Ammon's horn (tissue), 1 donor: ENCODE data around the gene TMEM184B.

ENCODE experiments used
- DNase-seq: peaks from one replicate; pipeline ENCODE4 v3.0.0-alpha.2; 2016; ENCODE audit warnings: low spot score

TMEM184B gene

GRCh38 chr22:38276166-38276565, 3.4 kb upstream of the TMEM184B start:
- DNase-seq = no peak

GRCh38 chr22:38273135-38273826, 471 bp upstream of the TMEM184B start:
- peak; percentile 81 for DNase-seq

GRCh38 chr22:38271927-38272372, 860 bp downstream of the TMEM184B start:
- DNase-seq = no peak

- DNase-seq = no peak
Measured at GRCh38 chr22:38271101-38271500, 1.7 kb downstream of the TMEM184B start.

GRCh38 chr22:38270091-38270992, 2.5 kb downstream of the TMEM184B start:
- DNase-seq = peak; percentile 74

GRCh38 chr22:38269466-38269865, 3.3 kb downstream of the TMEM184B start:
- no peak for DNase-seq

- no peak for DNase-seq
Measured at GRCh38 chr22:38267086-38267485, 5.7 kb downstream of the TMEM184B start.

DNA sequence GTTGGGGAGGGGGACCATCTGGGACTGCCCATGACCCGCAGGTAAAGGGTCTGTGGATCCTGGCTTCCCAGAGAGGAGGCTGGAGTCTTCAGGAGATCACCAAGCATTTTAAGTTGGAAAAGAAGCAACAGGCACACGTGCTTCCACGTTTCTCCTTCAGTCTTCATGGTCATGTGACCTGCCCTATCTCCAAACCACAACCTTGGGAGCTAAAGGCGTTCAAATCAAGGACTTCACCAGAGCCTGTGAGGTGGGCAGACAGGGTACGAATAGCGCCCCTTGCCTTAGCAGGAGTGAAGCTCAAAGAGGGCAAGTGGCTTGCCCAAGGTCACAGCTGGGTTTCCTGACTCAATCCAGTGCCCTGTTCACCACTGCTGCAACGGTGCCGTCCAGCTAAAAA, 6.7 kb downstream of the TMEM184B start:
- DNase-seq = no peak

- DNase-seq = no peak
Measured at GRCh38 chr22:38264322-38264843, 8.4 kb downstream of the TMEM184B start.

DNA sequence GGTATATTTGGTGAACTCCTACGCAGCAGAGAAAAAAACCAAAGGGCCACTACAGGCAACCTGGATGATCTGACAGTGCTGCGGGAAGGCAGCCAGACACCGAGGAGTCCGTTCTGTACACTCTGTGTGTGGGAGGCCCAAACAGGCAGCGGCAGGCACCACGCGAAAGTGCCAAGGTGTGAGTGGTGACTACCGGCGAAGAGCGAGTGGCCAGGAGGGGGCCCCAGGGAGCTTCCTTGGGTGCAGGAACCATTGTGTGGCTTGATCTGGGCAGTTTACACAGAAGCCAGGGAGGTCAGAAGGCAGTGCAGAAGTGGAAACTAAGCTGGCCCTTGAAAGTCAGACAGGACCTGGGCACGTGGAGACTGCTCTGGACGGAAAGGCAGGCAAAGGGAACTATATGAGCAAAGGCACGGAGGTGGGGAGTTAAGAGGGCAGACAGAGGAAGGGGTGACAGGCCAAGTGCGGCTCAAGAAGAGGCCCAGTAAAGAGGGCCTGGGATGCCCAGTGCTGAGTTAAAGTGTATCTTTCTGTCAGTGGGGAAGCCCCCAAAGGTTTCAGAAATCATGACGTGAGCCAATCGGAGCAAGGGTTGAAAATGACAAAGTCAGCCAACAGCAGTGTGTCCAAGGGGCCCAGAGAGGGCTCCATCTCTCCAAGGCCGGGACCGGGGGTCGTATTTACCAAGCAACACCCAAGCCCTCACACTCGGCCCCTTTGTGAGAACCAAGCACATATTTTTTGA, 10.6 kb downstream of the TMEM184B start:
- DNase-seq = peak; percentile 77

DNA sequence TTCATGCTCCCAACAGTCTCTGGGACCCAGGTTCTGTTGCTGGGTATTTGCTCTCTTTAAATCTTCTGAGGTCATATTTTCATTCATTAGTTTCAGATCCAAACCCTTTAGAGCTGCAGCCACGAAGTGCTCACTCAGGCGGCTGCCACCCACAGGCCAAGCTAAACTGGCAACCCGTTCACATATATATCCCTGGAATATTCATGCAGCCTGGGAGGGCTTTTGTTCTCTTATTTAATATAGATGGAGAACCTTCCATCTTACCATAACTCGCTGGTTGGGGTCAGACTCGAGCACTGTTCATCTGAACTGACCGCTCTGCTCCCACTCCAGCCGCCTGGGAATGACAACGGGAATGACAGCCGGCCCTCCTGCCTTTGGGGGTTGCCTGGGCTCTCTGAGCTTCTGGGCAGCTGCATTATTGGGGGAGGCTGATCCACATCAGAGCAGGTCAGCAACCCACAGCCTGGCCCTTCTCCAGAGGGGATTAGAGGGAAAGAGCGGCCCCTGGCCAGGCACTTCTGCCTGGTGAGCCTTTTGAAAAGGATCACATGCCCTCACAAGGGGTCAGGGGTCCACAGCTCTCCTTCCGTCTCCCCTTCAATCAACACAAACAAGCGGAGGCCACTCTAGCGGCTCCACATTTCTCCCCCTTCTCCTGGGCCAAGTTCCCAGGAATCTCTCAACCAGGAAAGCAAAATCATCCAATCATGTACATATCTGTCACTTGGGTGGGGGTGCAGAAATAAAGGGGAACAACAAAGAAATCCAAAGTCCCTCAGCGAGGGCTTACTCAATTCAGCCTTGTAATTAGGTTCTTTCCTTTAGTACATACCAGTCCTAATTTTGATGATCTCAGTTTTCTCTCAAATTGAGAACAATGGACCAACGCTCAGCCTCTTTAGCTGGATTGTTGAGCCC, 11.8 kb downstream of the TMEM184B start:
- peak; percentile 41 for DNase-seq

GRCh38 chr22:38259370-38259769, 13.4 kb downstream of the TMEM184B start:
- DNase-seq = no peak

GRCh38 chr22:38258895-38259294, 13.9 kb downstream of the TMEM184B start:
- no peak for DNase-seq

GRCh38 chr22:38257650-38258250, 15.1 kb downstream of the TMEM184B start:
- DNase-seq = no peak

DNA sequence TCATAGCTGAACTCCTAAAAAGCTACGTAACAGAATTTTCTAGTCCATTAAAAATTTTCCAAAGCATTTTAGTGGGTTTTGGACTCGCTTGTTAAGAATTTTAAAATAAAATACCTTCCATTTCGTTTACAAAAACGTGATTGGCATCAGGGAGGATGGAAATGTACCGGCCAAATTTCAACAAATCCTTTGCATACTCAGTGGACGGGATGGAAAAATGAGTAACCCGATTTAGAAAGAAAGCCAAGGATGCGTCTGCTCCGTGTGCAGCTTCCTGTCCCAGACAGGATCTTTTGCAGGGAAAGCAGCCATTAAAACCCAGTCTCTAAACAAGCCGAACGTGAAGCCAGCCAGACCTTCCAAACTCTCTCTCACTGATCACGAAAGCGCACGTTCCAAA, 15.6 kb downstream of the TMEM184B start:
- no peak for DNase-seq

DNA sequence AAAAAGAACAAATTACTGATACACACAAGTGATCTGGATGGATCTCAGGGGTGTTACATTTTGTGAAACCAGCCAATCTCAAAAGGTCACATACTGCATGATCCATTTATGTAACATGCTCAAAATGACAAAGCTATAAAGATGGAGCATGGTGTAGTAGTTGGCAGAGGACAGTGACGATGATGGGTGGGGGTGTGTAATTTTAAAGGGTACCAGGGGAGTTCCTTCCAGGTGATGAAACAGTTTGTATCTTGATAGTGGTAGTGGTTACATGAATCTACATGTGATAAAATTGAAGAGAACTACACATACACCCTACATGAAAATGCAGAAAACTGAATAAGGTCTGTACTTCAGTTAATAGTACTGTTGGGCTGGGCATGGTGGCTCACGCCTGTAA, 17.1 kb downstream of the TMEM184B start:
- DNase-seq = no peak

DNA sequence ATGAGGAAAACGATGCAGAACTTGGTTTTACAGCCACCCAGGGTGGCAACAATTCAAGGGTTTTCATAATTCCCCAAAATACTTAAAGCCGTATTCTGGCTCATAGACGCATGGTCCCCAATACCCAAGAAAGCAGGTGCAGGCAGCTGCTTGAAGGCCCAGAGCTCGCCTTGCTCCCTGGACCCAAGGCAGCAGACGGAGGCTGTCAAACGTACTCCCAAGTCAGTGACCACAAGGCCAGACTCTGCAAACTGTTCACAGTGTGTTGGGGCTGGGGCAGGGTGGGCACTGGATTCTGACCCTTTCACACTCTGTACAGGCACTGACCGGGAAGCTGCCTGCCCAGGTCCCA, 21.5 kb downstream of the TMEM184B start:
- no peak for DNase-seq

DNA sequence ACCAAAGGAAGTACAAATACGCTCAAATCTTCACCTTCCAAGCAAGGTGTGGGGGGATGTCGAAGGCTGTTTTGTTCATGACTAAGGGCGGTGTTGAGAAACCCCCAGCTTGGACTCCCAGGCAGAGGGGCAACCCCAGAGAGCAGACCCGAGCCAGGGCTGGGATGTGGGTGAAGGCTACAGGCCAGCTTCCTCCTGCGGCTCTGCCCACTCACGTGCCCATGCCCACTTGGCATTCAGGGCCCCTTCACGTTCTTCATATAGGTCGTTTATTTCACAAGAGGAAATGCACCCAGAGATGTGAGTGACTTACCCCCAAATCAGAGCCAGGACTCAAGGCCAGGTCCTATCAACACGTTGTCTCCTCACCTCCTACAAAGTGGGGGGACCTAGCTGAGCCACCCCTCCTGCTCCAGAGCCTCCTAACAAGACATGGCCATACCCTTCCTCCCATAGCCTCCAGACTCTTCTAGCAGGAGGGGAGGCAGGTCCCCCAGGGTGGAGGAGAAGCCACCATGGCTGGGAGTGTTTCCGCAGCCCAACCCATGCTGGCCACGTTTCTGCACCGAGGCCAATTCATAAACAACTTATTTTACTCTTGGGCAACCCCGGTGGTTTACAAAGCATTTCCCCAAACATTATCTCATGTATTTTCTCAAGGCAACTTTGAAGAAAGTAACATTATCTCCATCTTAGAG, 22.0 kb downstream of the TMEM184B start:
- DNase-seq = no peak

DNA sequence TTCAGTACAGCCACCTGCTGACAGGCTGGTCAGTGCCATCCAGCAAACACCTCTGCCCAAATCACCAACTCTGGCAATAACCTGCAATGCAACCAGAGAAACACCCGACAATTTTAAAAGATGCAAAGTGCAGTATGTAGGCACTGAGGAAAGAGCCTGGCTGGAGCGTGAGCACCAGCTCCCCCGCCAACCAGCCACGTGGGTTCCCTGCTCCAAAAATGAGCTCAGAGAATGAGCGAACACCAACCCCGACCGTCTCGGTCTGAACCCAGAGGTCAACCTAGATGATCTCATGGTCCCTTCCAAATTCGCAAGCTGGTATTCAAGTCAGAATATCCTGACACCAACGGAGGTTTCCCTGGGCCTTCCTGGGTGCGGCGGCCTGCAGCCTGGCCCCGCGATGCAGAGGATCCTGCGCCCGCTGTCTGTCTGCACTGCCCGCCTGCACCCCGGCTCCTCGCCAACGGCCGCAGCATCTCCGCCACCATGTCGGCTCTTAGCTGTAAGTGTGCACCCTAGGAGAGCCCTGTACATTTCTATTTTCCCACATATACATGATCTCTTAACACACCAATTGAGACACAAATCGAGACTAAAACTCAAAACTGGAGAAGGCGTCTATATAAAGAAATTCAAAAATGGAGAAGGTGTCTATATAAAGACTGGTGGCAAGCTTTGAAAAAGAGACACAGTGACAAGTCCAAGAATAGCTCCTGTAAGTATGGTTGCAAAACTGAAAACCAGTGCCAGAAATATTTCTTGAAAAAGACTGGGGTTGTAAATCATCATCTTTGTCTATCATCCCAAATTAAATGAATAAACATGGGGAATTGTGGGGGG, 22.8 kb downstream of the TMEM184B start:
- DNase-seq = no peak
